ENCODE results near the gene ATF6B. TPM values are rescaled to one million over a fixed set of nuclear protein-coding genes. Genes with fewer than 3 reads are reported as not detected.
A peak's percentile ranks its signal among the peaks of the same experiment; 100 is the strongest.

Gene ATF6B
- total and polyA plus RNA-seq, 2 of the 13 experiments (the other 11 are each of a cell fraction or from before 2014, with no cell fraction given): 18.1 to 44.0 TPM

GRCh38 chr6:32118782-32119628, 9.0 kb downstream of the ATF6B start (continued):
- peak; percentile 40; the same call in 1 of the 2 replicates for TF ChIP-seq ZNF609 (CRISPR knock-in tag; IDR thresholded peaks at IDR 0.05; ENCODE audit: borderline replicate concordance)
- peak; percentile 86 for TF ChIP-seq ERF (CRISPR knock-in tag; IDR thresholded peaks at IDR 0.05)
- 0 out of 2 replicates have a peak, but pooled peaks have one; percentile 33 for TF ChIP-seq ZNF12 (CRISPR knock-in tag; IDR thresholded peaks at IDR 0.05)
- peak; percentile 43; the same call in 1 of the 2 replicates for TF ChIP-seq CBX5 (CRISPR knock-in tag; IDR thresholded peaks at IDR 0.05; ENCODE audit: borderline replicate concordance)
- TF ChIP-seq MXD4 (CRISPR knock-in tag; IDR thresholded peaks at IDR 0.05): peak; percentile 82; the same call in 1 of the 2 replicates
- peak; percentile 86 for TF ChIP-seq HNF4A (CRISPR knock-in tag; IDR thresholded peaks at IDR 0.05)
- 0 out of 2 replicates have a peak, but pooled peaks have one; percentile 8 for TF ChIP-seq ELF3 (CRISPR knock-in tag; IDR thresholded peaks at IDR 0.05)
- TF ChIP-seq POLR2AphosphoS2 (IDR thresholded peaks at IDR 0.05; ENCODE audit: low read depth, low read length): no peak
- no peak for TF ChIP-seq ZNF326 (CRISPR knock-in tag; IDR thresholded peaks at IDR 0.05; ENCODE audit: borderline replicate concordance)
- TF ChIP-seq HNF4G (IDR thresholded peaks at IDR 0.05; ENCODE audit: borderline replicate concordance, low read depth, low read length): peak; percentile 71
- peak; percentile 74; the same call in 1 of the 2 replicates for TF ChIP-seq HNF4G (CRISPR knock-in tag; IDR thresholded peaks at IDR 0.05; ENCODE audit: borderline replicate concordance, low read depth)
- TF ChIP-seq, protein P1, sequence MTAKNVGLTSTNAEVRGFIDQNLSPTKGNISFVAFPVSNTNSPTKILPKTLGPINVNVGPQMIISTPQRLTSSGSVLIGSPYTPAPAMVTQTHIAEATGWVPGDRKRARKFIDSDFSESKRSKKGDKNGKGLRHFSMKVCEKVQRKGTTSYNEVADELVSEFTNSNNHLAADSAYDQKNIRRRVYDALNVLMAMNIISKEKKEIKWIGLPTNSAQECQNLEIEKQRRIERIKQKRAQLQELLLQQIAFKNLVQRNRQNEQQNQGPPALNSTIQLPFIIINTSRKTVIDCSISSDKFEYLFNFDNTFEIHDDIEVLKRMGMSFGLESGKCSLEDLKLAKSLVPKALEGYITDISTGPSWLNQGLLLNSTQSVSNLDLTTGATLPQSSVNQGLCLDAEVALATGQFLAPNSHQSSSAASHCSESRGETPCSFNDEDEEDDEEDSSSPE (CRISPR knock-in tag; IDR thresholded peaks at IDR 0.05): 0 out of 2 replicates have a peak, but pooled peaks have one; percentile 22
- no peak for TF ChIP-seq SIN3B (IDR thresholded peaks at IDR 0.05; ENCODE audit: low read length)
- peak; percentile 81; the same call in 1 of the 2 replicates for TF ChIP-seq ZNF205 (CRISPR knock-in tag; IDR thresholded peaks at IDR 0.05)
- TF ChIP-seq ZNF564 (CRISPR knock-in tag; IDR thresholded peaks at IDR 0.05): no peak
- TF ChIP-seq ZBTB26 (CRISPR knock-in tag; IDR thresholded peaks at IDR 0.05; ENCODE audit: borderline replicate concordance): peak; percentile 58; the same call in 1 of the 2 replicates
- TF ChIP-seq ZNF333 (CRISPR knock-in tag; IDR thresholded peaks at IDR 0.05; ENCODE audit: borderline replicate concordance): 0 out of 2 replicates have a peak, but pooled peaks have one; percentile 32

All from HepG2 (cell line).